OCI-LY1 (cell line): ENCODE measurements around the gene CSHL1.

Source experiments
- EZH2 ChIP-seq: fragments of 200-600 bp; sonication (generic), shearing (Covaris generic); IDR thresholded peaks from 2 replicates; pipeline ENCODE4 v1.8.0; 2017; ENCODE audit warnings: borderline replicate concordance, mixed run types, mild to moderate bottlenecking, antibody characterized with exemption, low read length, moderate library complexity, mixed read lengths
- TF ChIP-seq, protein P1 (sequence below): fragments of 200-600 bp; sonication (generic), shearing (Covaris generic); IDR thresholded peaks from 2 replicates; pipeline ENCODE4 v1.5.1; 2017; ENCODE audit warnings: mild to moderate bottlenecking, antibody characterized with exemption, low read length, moderate library complexity, mixed read lengths

DNA sequence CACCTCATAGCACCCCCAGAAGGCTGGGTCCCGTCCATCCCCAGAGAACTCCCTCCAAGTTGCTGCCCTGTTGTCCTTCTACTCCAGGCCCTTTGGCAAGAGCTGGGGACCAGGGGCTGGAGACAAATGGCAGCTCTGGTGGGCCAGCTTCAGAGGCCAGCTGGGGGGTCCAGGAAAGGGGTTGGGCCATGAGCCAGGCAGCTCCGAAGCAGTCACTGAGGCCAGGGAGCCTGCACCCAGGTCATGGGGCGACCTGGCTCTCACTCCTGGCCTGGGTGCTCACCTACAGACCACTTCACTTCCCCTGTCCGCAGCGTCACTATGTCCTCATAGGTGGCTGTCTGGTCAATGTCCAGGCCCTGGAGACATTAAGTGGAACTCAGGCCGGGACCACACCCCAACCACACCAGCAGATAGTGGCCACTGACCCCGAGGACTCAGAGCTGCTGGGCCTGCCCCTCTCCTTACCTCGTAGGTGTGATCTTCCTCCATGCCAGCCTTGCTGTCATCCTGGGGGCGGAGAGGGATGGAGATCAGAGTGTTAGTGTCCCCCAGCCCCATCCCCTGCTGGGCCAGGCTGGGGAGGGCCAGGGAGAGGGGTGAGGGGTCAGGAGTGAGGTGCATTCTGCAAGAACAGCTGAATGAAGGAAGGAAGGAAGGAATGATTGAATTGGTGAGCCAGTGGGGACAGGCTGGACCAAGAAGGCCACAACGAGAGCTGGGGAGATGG lies 18.1 kb upstream of the CSHL1 start:
- TF ChIP-seq, protein P1, sequence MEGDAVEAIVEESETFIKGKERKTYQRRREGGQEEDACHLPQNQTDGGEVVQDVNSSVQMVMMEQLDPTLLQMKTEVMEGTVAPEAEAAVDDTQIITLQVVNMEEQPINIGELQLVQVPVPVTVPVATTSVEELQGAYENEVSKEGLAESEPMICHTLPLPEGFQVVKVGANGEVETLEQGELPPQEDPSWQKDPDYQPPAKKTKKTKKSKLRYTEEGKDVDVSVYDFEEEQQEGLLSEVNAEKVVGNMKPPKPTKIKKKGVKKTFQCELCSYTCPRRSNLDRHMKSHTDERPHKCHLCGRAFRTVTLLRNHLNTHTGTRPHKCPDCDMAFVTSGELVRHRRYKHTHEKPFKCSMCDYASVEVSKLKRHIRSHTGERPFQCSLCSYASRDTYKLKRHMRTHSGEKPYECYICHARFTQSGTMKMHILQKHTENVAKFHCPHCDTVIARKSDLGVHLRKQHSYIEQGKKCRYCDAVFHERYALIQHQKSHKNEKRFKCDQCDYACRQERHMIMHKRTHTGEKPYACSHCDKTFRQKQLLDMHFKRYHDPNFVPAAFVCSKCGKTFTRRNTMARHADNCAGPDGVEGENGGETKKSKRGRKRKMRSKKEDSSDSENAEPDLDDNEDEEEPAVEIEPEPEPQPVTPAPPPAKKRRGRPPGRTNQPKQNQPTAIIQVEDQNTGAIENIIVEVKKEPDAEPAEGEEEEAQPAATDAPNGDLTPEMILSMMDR: no peak
- TF ChIP-seq EZH2: no peak
